Body of pancreas (tissue), 4 donors: ENCODE measurements around the gene ADIPOR2. TPM values are rescaled to one million over a fixed set of nuclear protein-coding genes. Genes with fewer than 3 reads are reported as not detected.

ENCODE experiments used
- ATAC-seq: fragments of 150-250 bp; one replicate; pipeline ENCODE4 v1.9.1; 2016
- DNase-seq, 4 donors: peaks; one replicate each; pipeline ENCODE4 v3.0.0-alpha.2; 2019
- H3K27ac ChIP-seq, 4 donors: fragments of 200-600 bp; sonication (generic); 1 replicate in 3 of 4; 2 replicates in 1 of 4; pipeline versions ENCODE4 v1.5.1 to v1.6.1; 2016 to 2019; ENCODE audit warnings: mild to moderate bottlenecking in 1 of 4, mixed read lengths in 1 of 4, moderate library complexity in 1 of 4
- H3K27me3 ChIP-seq, 2 donors: fragments of 200-600 bp; sonication (generic); one replicate each; pipeline ENCODE4 v1.6.0; 2016; ENCODE audit warnings: mild to moderate bottlenecking in 1 of 2
- H3K36me3 ChIP-seq, 2 donors: fragments of 200-600 bp; sonication (generic); replicated peaks in 1 of 2; 2 replicates each; pipeline ENCODE4 v1.5.1; 2016; ENCODE audit warnings: low read depth in 2 of 2; ENCODE audit not compliant: insufficient read depth in 1 of 2
- H3K4me1 ChIP-seq: fragments of 200-600 bp; sonication (generic); one replicate; pipeline ENCODE4 v1.6.0; 2016
- H3K4me3 ChIP-seq, 2 donors: fragments of 200-600 bp; sonication (generic); 1 replicate in 1 of 2; 2 replicates in 1 of 2; pipeline ENCODE4 v1.5.1; 2016 to 2019
- H3K9me3 ChIP-seq, 3 donors: fragments of 200-600 bp; sonication (generic); 1 replicate in 2 of 3; 2 replicates in 1 of 3; pipeline ENCODE4 v1.5.1; 2016
- CTCF ChIP-seq, 7 experiments: fragments of 450-650 bp in 4 of 7; fragments of 200-600 bp in 3 of 7; sonication (generic) in 3 of 7; IDR thresholded peaks; one replicate each; pipeline ENCODE4 v1.5.1; 2016 to 2019; ENCODE audit warnings: antibody characterized with exemption in 7 of 7
- POLR2A ChIP-seq, 3 donors: fragments of 450-650 bp; IDR thresholded peaks; one replicate each; pipeline ENCODE4 v1.6.1; 2016; ENCODE audit warnings: antibody characterized with exemption in 3 of 3, mild to moderate bottlenecking in 2 of 3
- WGBS, 2 donors: methylation state at CpG; one replicate each; pipeline ENCODE4 v1.1.5; 2017; 5-methylcytosine and 5-hydroxymethylcytosine counted together
- intact Hi-C: fragments of 100-400 bp; cut with DNase I; formaldehyde crosslinking; loops from one replicate; pipeline ENCODE4 v1.15.1; 2023
- total RNA-seq, 2 donors: library from RNA; depleted of rRNA; stranded (reverse); fragments of >200 nt; gene quantifications; one replicate each; pipeline ENCODE4 v1.1.0, GENCODE V29; 2016

ADIPOR2 gene
- total RNA-seq, 2 donors from 2014 or later = 16.8 to 20.5 TPM

DNA sequence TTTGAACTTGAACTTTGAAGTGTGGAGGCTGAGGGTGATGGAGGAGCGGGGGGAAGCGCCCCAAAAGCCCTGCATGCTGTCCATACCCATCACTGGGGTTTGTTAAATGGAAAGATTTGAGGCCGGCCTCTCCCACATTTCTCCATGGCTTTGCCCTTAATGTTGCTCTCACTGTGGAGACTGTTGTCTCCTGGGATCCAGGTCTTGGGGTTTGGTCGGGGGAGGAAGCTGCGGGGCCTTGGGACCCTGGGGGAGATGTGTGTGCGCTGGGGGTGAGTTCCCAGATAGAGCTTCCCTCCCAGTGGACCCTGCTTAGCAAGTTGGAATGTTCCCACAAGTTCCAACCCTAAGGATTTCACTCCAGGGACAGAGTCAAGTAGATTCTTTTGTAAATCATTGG is 101.5 kb downstream of the ADIPOR2 start:
- ATAC-seq (no peak), DNase-seq (no peak)
- no peaks in the 10 kb centered on the region for H3K9me3 ChIP-seq
- TF ChIP-seq CTCF (IDR thresholded peaks at IDR 0.05) = no peak
- TF ChIP-seq POLR2A (IDR thresholded peaks at IDR 0.05) = no peak
- intact Hi-C loops = loop anchor here (5.0 kb wide), 1 partner anchor 140 kb away; no protein-coding TSS in a partner anchor
- H3K27me3 ChIP-seq = no peaks in the 10 kb centered on the region
- H3K4me3 ChIP-seq = no peak overlapping the region
- H3K36me3 ChIP-seq = no peaks in the 10 kb centered on the region
- H3K27ac ChIP-seq = no peak overlapping the region
- H3K4me1 ChIP-seq = peaks cover 21% of the 10 kb centered on the region
- 74 to 82% methylated on average over 4 to 6 of the region's 6 CpGs for WGBS, 2 donors

- 83 to 86% methylated on average over 22 to 25 of the region's 26 CpGs for WGBS, 2 donors
- no peak for ATAC-seq
- H3K4me1 ChIP-seq = peaks cover 21% of the 10 kb centered on the region
- H3K9me3 ChIP-seq = no peaks in the 10 kb centered on the region
- no peaks in the 10 kb centered on the region for H3K27me3 ChIP-seq
- DNase-seq = no peak
- H3K27ac ChIP-seq = no peak overlapping the region
- TF ChIP-seq POLR2A (IDR thresholded peaks at IDR 0.05) = no peak
- H3K36me3 ChIP-seq = no peaks in the 10 kb centered on the region
- no peak overlapping the region for H3K4me3 ChIP-seq
- intact Hi-C loops = loop anchor here (5.0 kb wide), 1 partner anchor 141 kb away; no protein-coding TSS in a partner anchor
Measured at GRCh38 chr12:1793426-1794210, 102.7 kb downstream of the ADIPOR2 start.

GRCh38 chr12:1794440-1795090 is 103.7 kb downstream of the ADIPOR2 start:
- intact Hi-C loops = loop anchor here (5.0 kb wide), 2 partner anchors 133 to 142 kb away; no protein-coding TSS in a partner anchor
- WGBS, 2 donors = 73 to 75% methylated on average over 10 to 15 of the region's 15 CpGs
- no peak for DNase-seq

DNA sequence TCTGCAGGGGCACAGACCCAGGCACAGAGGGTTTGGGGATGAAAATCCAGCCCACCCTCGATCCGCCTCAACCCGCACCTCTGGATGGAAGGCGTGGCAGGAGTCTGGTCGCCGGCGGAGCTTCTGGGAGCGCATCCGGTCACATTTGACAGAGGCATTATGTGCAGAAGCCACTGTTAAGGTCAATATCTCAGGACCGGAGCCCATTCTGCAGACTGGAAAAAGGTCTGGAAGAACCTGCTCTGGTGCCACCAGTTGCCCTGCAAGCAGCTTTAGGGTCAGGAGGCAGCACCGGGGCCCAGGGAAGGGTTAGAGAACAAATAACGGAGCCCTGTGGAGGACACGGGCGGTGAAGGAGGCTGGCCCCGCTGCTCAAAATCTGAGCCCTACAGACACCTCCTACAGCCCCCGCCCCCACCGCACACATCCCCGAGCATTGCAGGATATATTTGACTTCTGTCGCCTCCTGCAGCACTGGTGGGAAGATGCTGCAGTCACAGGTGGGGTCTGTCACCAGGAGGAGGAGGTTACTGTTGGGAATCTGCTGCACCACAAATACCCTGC is 104.4 kb downstream of the ADIPOR2 start:
- WGBS, 2 donors = 65 to 71% methylated on average over 15 to 19 of the region's 19 CpGs
- H3K27ac ChIP-seq = peak overlapping the region in 1 of 4 donors; percentile 11
- ATAC-seq (no peak), DNase-seq (no peak)
- H3K27me3 ChIP-seq = no peaks in the 10 kb centered on the region
- intact Hi-C loops = loop anchor here (5.0 kb wide), 1 partner anchor 132 kb away; no protein-coding TSS in a partner anchor
- H3K9me3 ChIP-seq = no peaks in the 10 kb centered on the region
- H3K4me3 ChIP-seq = no peak overlapping the region
- H3K36me3 ChIP-seq = no peaks in the 10 kb centered on the region
- peaks cover 21% of the 10 kb centered on the region for H3K4me1 ChIP-seq
- TF ChIP-seq POLR2A (IDR thresholded peaks at IDR 0.05) (no peak), CTCF (IDR thresholded peaks at IDR 0.05) (no peak)

More at GRCh38 chr12:1794440-1795090, 103.7 kb downstream of the ADIPOR2 start:
- Histone ChIP-seq H3K36me3 (no peaks in the 10 kb centered on the region), H3K9me3 (no peaks in the 10 kb centered on the region), H3K27me3 (no peaks in the 10 kb centered on the region), H3K4me3 (no peak overlapping the region), H3K4me1 (peaks cover 21% of the 10 kb centered on the region), H3K27ac (no peak overlapping the region)
- ATAC-seq = no peak
- TF ChIP-seq CTCF (IDR thresholded peaks at IDR 0.05) (no peak), POLR2A (IDR thresholded peaks at IDR 0.05) (no peak)
